HTERT RPE-1 (cell line): ENCODE measurements around the gene IRF2BP1.
"Not testable (repeated sequence)": the region's sequence is repeated elsewhere in the genome, so short reads cannot be mapped to it uniquely, and the experiment has no call there.

Source experiments
- in situ Hi-C: fragments of 300-500 bp; cut with MboI; formaldehyde crosslinking; loops from 4 replicates; pipeline ENCODE4 v1.14.3; 2020; ENCODE audit warnings: low sequenced_read_pairs

IRF2BP1 gene

GRCh38 chr19:45902651-45903625 is 17.0 kb upstream of the IRF2BP1 start:
- in situ Hi-C loops: no loop called here

DNA sequence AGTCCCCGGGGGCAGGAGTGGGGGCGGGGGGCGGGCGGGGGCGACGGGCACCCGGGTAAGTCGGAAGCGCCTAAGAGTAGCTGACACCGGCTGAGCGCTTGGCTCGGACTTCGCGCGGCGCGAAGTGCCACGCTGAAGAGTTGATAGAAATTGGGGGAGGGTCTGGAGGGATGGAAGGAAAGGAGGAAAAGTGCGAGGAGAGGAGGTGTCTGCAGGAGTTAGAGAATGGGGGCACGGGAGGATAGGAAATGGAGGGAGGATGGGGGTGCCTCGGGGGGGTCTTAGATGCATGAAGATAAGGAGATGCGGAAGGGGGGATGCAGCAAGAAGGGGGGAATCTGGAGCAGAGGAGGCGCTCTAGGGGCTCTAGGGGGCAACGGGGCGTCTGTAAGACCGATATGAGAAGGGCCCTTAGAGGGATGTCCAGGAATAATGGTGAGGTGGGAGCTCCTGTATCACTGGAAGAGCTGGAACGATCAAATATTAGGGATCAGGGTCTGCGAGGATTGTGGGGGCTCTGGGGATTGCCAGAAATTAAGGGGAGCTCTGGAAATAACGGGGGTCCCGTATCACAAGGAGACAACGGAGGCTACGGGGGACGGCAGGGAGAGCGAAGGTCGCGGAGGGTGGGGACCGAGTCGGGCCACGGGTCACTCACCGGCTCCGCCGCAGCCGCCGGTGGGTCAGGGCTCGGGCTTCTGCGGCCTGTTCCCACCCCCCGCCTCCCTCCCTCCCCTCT is 16.1 kb upstream of the IRF2BP1 start, which contains the start of gene MYPOP:
Gene MYPOP (minus strand): TSS at position 702 of the 739 bp plus-strand sequence. CDS start 840 bp downstream, outside the sequence.
- in situ Hi-C loops: no loop called here

DNA sequence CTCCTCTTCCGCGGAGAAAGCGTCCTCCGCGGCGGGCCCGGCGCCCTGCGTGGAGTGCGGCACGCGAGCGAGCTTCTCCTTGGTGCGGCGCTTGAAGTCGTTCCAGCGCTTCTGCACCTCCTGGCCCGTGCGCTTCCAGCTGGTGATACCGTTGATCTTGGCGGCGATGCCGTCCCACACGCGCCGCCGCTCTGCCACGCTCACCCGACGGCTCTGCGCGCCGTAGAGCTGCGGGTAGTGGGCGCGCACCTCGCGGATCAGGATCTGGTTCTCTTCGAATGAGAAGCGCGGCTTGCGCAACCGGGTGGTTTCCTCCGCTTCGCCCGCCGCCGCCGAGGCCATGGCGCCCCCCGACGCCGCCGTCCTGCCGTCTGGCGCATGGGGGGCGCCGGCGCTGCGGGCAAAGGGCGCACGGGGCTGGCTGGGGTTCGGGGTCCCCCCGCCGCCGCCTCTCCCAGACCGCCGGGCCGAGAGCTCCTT is 15.5 kb upstream of the IRF2BP1 start:
- in situ Hi-C loops: no loop called here

- in situ Hi-C loops: no loop called here
Measured at GRCh38 chr19:45900738-45901431, 14.9 kb upstream of the IRF2BP1 start.

GRCh38 chr19:45899919-45900589 is 14.1 kb upstream of the IRF2BP1 start:
- in situ Hi-C loops: no loop called here

DNA sequence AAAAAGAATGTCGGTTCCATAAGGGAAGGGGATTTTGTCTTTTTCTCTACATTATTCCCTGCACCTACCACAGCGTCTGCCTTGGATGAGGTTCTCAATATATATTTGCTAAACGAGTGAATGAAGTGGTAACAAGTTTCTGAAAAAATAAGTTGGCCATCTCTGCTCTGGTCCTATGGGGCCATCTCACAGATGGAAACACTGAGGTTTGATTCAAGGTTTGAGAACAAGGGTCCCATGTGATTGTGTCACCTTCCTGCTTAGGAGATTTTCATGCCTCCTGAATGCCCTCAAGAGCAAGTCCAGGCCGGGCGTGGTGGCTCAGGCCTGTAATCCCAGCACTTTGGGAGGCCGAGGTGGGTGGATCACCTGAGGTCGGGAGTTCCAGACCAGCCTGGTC is 13.3 kb upstream of the IRF2BP1 start:
- in situ Hi-C loops: no loop called here

DNA sequence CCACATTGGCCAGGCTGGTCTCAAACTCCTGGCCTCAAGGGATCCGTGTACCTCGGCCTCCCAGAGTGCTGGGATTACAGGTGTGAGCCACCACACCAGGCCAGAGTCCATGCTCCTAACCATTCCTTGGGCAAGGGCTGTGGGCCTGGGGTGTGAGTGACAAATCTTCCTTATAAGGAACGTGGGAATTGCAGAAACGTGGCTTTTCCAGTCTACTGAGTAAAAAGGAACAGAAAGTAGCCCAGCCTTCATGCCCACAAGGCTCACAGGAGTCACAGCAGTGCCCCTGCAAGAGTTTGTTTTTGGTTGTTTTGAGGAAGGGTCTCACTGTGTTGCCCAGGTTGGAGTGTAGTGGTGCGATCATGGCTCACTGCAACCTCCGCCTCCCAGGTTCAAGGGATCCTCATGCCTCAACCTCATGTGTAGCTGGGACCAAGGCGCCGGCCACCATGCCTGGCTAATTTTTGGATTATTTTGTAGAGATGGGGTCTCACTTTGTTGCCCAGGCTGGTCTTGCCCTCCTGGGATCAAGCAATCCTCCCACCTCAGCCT is 11.4 kb upstream of the IRF2BP1 start:
- in situ Hi-C loops: no loop called here

- in situ Hi-C loops: not testable (repeated sequence)
Measured at GRCh38 chr19:45895983-45896599, 10.2 kb upstream of the IRF2BP1 start.

GRCh38 chr19:45895519-45895972 is 9.6 kb upstream of the IRF2BP1 start:
- in situ Hi-C loops: no loop called here

GRCh38 chr19:45890877-45891276 is 4.9 kb upstream of the IRF2BP1 start:
- in situ Hi-C loops: no loop called here

DNA sequence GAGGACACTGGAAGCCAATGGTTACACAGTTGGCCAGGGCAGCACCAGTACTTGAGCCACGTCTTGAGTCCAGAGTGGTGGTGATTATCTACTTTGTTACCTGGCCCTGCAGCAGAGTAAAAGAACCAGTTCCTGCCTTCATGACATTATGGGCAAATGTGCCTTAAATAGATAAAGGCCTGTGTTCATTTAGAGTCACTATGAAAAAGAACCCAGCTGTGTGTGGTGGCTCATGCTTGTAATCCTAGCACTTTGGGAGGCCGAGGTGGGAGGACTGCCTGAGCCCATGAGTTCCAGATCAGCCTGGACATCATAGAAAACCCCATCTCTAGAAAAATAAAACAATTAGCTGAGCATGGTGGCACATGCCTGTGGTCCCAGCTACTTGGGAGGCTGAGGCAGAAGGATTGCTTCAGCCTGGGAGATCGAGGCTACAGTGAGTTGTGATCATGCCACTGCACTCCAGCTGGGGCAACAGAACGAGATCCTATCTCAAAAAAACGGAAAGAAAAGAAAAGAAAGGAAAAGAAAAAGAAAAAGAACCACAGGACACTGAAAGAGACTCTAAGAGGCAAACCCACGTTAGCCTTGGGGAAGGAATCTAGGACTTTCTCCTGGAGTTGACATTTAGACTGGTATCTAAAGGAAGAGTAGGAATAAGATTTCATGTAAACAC is 3.4 kb upstream of the IRF2BP1 start:
- in situ Hi-C loops: no loop called here

DNA sequence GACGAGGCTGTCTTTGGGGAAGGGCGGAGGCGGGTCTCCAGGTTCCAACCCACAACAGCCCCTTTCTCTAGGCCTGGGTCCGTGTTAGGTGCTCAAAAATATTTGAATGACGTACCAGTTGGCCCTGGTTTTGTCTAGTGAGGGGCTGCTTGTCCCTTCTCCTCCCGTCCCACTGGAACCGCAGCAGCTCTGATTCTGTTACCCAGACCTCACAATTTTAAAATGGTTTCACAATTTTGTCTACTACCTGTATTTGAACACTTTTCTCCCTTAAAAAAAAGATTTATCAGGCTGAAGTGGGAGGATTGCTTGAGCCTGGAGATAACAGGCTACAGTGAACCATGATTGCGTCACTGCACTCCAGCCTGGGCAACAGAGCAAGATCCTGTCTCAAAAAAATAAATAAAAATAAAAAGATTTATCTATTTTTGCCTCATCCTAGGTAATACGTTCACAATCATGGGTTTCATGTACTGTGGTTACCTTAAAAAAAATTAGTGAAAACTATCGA is 1.3 kb upstream of the IRF2BP1 start:
- in situ Hi-C loops: no loop called here

DNA sequence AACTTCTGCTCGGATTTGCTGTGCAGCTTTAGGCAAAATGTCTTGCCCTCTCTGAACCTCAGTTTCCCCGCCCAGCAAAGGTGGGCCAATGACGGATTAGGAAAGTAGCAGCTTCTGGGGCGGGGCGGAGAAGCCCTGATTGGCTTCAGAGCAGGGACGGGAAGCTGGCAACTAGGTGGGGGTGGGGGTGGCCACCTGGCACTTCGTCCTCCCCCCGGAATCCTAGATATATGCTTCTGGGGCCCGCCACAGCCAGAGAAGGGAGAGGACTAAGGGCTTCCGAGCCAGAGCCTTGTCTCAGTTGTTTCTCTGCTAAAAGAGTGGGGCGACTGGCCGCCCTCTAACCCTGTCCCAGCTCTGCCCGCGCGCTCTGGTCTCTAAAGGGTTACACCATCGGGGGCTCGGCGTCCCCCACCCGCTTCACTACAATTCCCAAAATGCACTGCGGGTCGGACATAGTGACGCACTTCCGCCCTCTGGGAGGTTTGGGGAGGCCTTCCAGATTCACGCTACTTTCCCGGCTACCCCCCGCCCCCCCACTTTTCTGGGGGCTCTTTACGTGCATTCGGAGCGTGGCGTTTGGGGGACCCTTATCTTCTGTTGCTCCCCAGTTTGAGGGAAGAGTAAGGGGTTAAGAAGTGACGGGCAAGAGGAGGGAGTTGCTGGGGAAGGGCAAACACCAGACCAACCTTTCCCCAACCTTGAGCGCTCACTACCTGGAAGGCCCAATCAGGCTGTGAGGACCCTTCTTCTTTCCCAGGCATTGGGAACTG is 672 bp upstream of the IRF2BP1 start:
- in situ Hi-C loops: no loop called here

GRCh38 chr19:45884682-45885555 is 1.0 kb downstream of the IRF2BP1 start:
- in situ Hi-C loops: no loop called here

GRCh38 chr19:45883881-45884681 is 1.9 kb downstream of the IRF2BP1 start:
- in situ Hi-C loops: no loop called here

GRCh38 chr19:45883586-45883880 is 2.4 kb downstream of the IRF2BP1 start:
- in situ Hi-C loops: no loop called here
